Hematopoietic multipotent progenitor cell (in vitro differentiated cells): ENCODE results near the gene MAGI2. TPM values are rescaled to one million over a fixed set of nuclear protein-coding genes. Genes with fewer than 3 reads are reported as not detected.
A peak's percentile ranks its signal among the peaks of the same experiment; 100 is the strongest.

Source experiments
- DNase-seq, 3 donors: peaks; one replicate each; pipeline ENCODE4 v3.0.0-alpha.2; 2011 to 2015; ENCODE audit warnings: low read depth in 2 of 3, low spot score in 2 of 3
- total RNA-seq: library from RNA; depleted of rRNA; stranded (reverse); fragments of >200 nt; gene quantifications from one replicate; pipeline ENCODE4 v1.2.3, GENCODE V29; 2012

MAGI2 gene
- total RNA-seq, 1 donor = 2.7 TPM

GRCh38 chr7:79308192-79308591 is 145.3 kb downstream of the MAGI2 start:
- no peak for DNase-seq

GRCh38 chr7:79307376-79307775 is 146.1 kb downstream of the MAGI2 start:
- DNase-seq = no peak

GRCh38 chr7:79304711-79305110 is 148.8 kb downstream of the MAGI2 start:
- DNase-seq = no peak

- no peak for DNase-seq
Measured at GRCh38 chr7:79302293-79302692, 151.2 kb downstream of the MAGI2 start.

- DNase-seq = no peak
Measured at GRCh38 chr7:79301419-79301818, 152.0 kb downstream of the MAGI2 start.

- DNase-seq = no peak
Measured at GRCh38 chr7:79300573-79300972, 152.9 kb downstream of the MAGI2 start.

- peak in 2 of 3 donors; percentile 14 to 58 for DNase-seq
Measured at GRCh38 chr7:79298145-79298760, 155.2 kb downstream of the MAGI2 start.

GRCh38 chr7:79296553-79297320 is 156.7 kb downstream of the MAGI2 start:
- no peak for DNase-seq

GRCh38 chr7:79293655-79294142 is 159.8 kb downstream of the MAGI2 start:
- no peak for DNase-seq

- DNase-seq = no peak
Measured at GRCh38 chr7:79292834-79293233, 160.6 kb downstream of the MAGI2 start.

DNA sequence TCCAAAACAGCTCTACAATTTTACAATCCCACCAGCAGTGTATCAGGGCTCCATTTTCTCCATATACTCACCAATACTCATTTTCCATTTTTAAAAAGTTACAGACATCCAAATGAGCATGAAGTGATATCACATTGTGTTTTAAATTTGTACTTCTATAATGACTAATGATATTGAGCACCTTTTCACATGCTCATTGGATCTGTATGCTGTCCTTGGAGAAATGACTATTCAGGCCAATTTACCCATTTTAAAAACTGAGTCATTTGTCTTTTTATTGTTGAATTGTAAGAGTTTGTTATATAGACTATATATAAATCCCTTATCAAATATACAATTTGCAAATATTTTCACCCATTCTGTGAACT is 162.0 kb downstream of the MAGI2 start:
- DNase-seq = no peak

- DNase-seq = no peak
Measured at GRCh38 chr7:79290841-79291497, 162.5 kb downstream of the MAGI2 start.

GRCh38 chr7:79290398-79290797 is 163.1 kb downstream of the MAGI2 start:
- no peak for DNase-seq

- DNase-seq = no peak
Measured at GRCh38 chr7:79288655-79289054, 164.8 kb downstream of the MAGI2 start.

GRCh38 chr7:79287981-79288380 is 165.5 kb downstream of the MAGI2 start:
- DNase-seq = no peak

- DNase-seq = no peak
Measured at GRCh38 chr7:79286181-79286580, 167.3 kb downstream of the MAGI2 start.

GRCh38 chr7:79285756-79286155 is 167.7 kb downstream of the MAGI2 start:
- DNase-seq = no peak

DNA sequence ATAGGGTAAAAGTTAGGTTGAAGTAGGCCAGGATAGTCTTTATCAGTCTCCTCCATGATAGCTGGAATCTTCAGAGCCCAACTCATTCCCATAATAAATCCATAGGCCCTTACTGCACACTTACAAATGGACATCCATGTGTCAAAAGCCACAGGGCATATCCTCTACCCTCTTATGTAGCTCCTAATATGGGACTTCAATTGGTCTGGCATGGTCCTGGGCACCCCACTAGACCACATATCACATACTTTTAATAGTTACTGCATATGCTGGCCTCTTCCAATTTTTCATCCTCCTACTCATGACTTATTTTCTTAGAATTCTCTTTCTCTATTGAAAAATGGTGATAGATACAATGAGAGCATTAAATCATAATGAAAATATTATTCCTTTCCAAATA is 169.3 kb downstream of the MAGI2 start:
- no peak for DNase-seq

GRCh38 chr7:79282882-79283602 is 170.4 kb downstream of the MAGI2 start:
- DNase-seq = no peak

- DNase-seq = peak in 2 of 3 donors; percentile 22 to 49
Measured at GRCh38 chr7:79282070-79282694, 171.3 kb downstream of the MAGI2 start.

DNA sequence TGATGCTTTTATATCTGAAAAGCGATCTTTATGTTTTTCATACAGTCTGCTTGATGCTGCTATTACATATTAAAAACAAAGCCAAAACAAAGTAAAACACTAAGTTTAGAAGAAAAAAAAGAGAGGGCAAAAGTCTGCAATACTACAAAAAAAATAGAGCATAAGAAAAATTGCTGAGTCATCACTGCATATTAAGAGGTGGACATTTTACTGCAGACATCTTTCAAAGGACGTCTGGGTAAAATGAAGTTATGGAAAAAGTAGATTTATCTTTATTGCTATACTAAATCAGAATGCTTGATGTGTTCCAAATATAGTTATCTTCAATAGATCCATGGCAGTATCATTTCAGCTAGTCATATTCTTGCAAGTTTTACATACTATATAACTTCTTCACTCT is 172.0 kb downstream of the MAGI2 start:
- DNase-seq = peak in 1 of 3 donors; percentile 23
